AG04450 (cell line): ENCODE measurements around the gene CAMKK2. TPM values are rescaled to one million over a fixed set of nuclear protein-coding genes. Genes with fewer than 3 reads are reported as not detected.
"Not testable (repeated sequence)": the region's sequence is repeated elsewhere in the genome, so short reads cannot be mapped to it uniquely, and the experiment has no call there.

Experiments
- CTCF ChIA-PET: fragments of 300-600, 350-600 bp; formaldehyde crosslinking; extraction: SDS; loops from one replicate; lab custom pipeline; 2022; ENCODE audit warnings: antibody characterized with exemption, inconsistent platforms; lab: Charles Lee
- POLR2A ChIA-PET: fragments of 350-600 bp; formaldehyde crosslinking; extraction: SDS; loops from one replicate; lab custom pipeline; 2021; ENCODE audit warnings: antibody characterized with exemption, inconsistent platforms; lab: Yijun Ruan, JAX
- DNase-seq: peaks from one replicate; pipeline ENCODE4 v3.0.0-alpha.2; 2011; ENCODE audit warnings: low read depth, low spot score
- H3K27ac ChIP-seq: one replicate; pipeline ENCODE4 v1.5.1; 2012; ENCODE audit warnings: low read depth, low read length, control low read depth
- H3K27me3 ChIP-seq: one replicate; pipeline ENCODE4 v1.6.0; 2012; ENCODE audit warnings: low read length; ENCODE audit not compliant: control insufficient read depth, insufficient read depth
- H3K4me3 ChIP-seq: 2 replicates; pipeline ENCODE4 v1.5.1; 2011; ENCODE audit warnings: mild to moderate bottlenecking, low read depth, low read length, control low read depth
- H3K9me3 ChIP-seq: 2 replicates; pipeline ENCODE4 v1.5.1; 2012; ENCODE audit warnings: low read length; ENCODE audit not compliant: control insufficient read depth, insufficient read depth
- CTCF ChIP-seq: IDR thresholded peaks from 2 replicates; pipeline ENCODE4 v1.5.1; 2011; ENCODE audit warnings: low read depth, low read length, control low read depth, inconsistent platforms
- polyA plus RNA-seq: library from polyadenylated mRNA; depleted of rRNA; stranded (reverse); fragments of >200 nt; gene quantifications from 2 replicates; pipeline ENCODE4 v1.2.3, GENCODE V29; 2011

CAMKK2 gene
- polyA plus RNA-seq, 1 experiment = 23.1 TPM

DNA sequence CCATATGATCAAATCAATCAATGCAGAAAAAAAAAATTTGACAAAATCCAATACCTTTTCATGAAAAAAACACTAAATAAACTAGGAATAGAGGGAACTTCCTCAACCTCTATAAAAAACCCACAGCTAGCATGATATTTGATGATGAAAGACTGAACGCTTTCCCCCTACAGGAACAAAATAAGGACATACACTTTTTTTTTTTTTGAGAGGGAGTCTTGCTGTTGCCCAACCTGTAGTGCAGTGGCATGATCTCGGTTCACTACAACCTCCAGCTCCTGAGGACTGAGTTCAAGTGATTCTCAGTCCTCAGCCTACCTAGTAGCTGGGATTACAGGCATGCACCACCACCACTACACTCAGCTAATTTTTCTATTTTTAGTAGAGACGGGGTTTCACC, 17.9 kb upstream of the CAMKK2 start:
- H3K4me3 ChIP-seq = no peak overlapping the region
- TF ChIP-seq CTCF = no peak
- no peak overlapping the region for H3K27ac ChIP-seq
- H3K27me3 ChIP-seq = no peaks in the 10 kb centered on the region
- CTCF ChIA-PET = interaction anchor here (1.5 kb wide), 1 partner anchor 20 kb away, joined by 8 read pairs; no protein-coding TSS in a partner anchor
- H3K9me3 ChIP-seq = no peaks in the 10 kb centered on the region
- DNase-seq = no peak
- POLR2A ChIA-PET = no interaction called here

DNA sequence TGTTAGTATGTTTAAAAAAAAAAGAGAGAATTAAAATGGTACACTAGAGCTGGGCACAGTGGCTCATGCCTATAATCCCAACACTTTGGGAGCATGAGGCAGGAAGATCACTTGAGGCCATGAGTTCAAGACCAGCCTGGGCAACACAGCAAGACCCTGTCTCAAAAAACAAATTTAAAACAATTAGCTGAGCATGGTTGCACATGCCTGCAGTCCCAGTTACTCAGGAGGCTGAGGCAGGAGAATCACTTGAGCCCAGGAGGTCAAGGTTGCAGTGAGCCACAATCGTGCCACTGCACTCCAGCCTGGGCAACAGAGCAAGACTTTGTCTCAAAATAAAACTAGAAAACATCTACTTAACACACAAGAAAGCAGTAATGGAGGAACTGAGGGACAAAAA, 13.7 kb upstream of the CAMKK2 start:
- H3K9me3 ChIP-seq, POLR2A ChIA-PET, H3K4me3 ChIP-seq, CTCF ChIA-PET, DNase-seq, H3K27me3 ChIP-seq, H3K27ac ChIP-seq: not testable (repeated sequence)

DNA sequence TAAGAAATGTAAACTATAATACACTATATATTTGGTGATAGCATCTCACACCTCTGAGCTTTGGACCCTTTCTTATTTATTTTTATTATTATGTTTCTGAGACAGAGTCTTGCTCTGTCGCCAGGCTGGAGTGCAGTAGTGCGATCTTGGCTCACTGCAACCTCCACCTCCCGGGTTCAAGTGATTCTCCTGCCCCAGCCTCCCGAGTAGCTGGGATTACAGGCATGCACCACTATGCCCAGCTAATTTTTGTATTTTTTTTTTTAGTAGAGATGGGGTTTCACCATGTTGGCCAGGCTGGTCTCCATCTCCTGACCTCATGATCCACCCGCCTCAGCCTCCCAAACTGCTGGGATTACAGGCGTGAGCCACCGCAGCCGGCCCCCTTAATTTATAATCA, 10.9 kb upstream of the CAMKK2 start:
- not testable (repeated sequence) for H3K27me3 ChIP-seq, H3K27ac ChIP-seq, H3K4me3 ChIP-seq, H3K9me3 ChIP-seq, DNase-seq
- ChIA-PET CTCF (interaction anchor here (1.8 kb wide), 1 partner anchor 27 kb away, joined by 8 read pairs; no protein-coding TSS in a partner anchor), POLR2A (interaction anchor here (0.9 kb wide), 1 partner anchor 812 kb away, joined by 3 read pairs; the partner anchor contains the start of gene DYNLL1)

DNA sequence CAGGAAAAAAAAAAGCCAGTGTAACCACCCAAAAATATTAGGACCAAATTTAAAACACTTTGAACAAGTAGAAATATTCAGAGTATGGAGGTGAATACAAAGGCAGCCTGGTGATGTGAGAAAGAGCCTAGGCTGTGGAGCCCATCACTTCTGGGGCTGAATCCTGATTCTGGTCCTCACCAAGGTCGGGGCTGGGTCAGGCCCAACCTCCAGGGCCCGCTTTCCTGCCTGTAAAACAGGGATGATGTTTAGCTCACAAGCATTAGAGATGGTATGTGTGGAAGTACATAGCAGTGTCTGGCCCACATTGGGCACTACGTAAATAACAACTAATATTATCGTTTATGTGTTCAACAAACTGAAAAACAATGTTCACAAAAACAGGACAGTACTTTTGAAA, 7.8 kb upstream of the CAMKK2 start:
- ChIA-PET CTCF (interaction anchor here (0.6 kb wide), 1 partner anchor 109 kb away, joined by 4 read pairs; no protein-coding TSS in a partner anchor), POLR2A (no interaction called here)
- Histone ChIP-seq H3K27ac (no peak overlapping the region), H3K27me3 (no peaks in the 10 kb centered on the region), H3K4me3 (no peak overlapping the region), H3K9me3 (no peaks in the 10 kb centered on the region)
- no peak for TF ChIP-seq CTCF
- no peak for DNase-seq

- ChIA-PET CTCF (interaction anchor here (1.0 kb wide), 1 partner anchor 33 kb away, joined by 5 read pairs; no protein-coding TSS in a partner anchor), POLR2A (no interaction called here)
- H3K27me3 ChIP-seq = no peaks in the 10 kb centered on the region
- DNase-seq = no peak
- H3K4me3 ChIP-seq = no peak overlapping the region
- no peak for TF ChIP-seq CTCF
- no peaks in the 10 kb centered on the region for H3K9me3 ChIP-seq
- H3K27ac ChIP-seq = no peak overlapping the region
Measured at GRCh38 chr12:121301876-121302275, 5.4 kb upstream of the CAMKK2 start.

DNA sequence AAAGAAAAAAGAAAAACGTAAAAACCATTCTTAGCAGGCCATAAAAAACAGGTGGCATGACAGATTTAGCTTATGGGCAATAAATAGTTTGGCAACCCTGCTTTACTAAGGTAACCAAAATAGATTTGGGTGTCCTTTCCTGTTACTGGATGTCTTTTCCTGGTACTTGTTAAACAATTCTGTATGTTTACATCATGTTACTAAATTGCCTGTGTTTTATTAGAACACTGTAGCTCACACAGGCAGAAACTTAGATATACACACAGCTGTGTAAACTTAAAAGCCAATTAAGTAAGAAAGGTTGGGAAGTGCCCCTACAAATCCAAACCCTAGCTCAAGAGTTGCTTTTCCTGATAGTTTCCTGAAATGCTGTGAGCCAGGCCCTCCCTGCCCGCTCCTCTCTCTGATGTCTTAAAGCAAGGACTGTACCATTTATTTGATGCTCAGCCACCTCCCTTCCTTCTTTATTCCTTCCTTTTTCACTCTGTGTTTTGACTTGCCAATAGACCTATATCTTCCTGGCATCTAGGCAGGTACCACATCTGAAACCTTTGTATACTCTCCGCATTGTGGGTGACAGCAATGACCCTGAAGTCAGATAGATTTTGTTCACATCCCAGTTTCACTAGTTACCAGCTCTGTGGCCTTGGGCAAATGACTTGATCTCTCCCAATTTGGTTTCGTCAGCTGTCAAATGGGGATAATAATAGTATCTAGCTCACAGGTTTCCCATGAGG, 3.7 kb upstream of the CAMKK2 start:
- no peak for TF ChIP-seq CTCF
- no peaks in the 10 kb centered on the region for H3K27me3 ChIP-seq
- POLR2A ChIA-PET = no interaction called here
- DNase-seq = no peak
- CTCF ChIA-PET = no interaction called here
- no peak overlapping the region for H3K27ac ChIP-seq
- H3K9me3 ChIP-seq = no peaks in the 10 kb centered on the region; the same call in 1 of the 2 replicates
- no peak overlapping the region for H3K4me3 ChIP-seq
